Naive B cell (primary cell): ENCODE results near the gene DHX58. TPM values are rescaled to one million over a fixed set of nuclear protein-coding genes. Genes with fewer than 3 reads are reported as not detected.

Experiments used
- ATAC-seq, 2 donors: fragments of 150-1000 bp; cut with Tn5 transposase; 2 replicates each; pipeline ENCODE4 v1.10.0; 2021; ENCODE audit warnings: low read depth in 2 of 2, mild to moderate bottlenecking in 2 of 2, moderate library complexity in 2 of 2
- DNase-seq: peaks from one replicate; pipeline ENCODE4 v3.0.0; 2022
- H3K27ac Mint-ChIP-seq, 6 donors: one replicate each; pipeline ENCODE4 v1.8.0; 2020 to 2022; ENCODE audit warnings: mild to moderate bottlenecking in 6 of 6, mixed read lengths in 6 of 6, moderate library complexity in 5 of 6, inconsistent platforms in 2 of 6
- H3K27me3 Mint-ChIP-seq, 3 donors: one replicate each; pipeline ENCODE4 v1.8.0; 2021 to 2022; ENCODE audit warnings: mixed read lengths in 3 of 3, mild to moderate bottlenecking in 1 of 3
- H3K36me3 Mint-ChIP-seq, 2 donors: one replicate each; pipeline ENCODE4 v1.8.0; 2020 to 2022; ENCODE audit warnings: mixed read lengths in 2 of 2, inconsistent platforms in 1 of 2, mild to moderate bottlenecking in 1 of 2
- H3K4me1 Mint-ChIP-seq, 3 donors: one replicate each; pipeline ENCODE4 v1.8.0; 2020 to 2022; ENCODE audit warnings: mixed read lengths in 3 of 3, inconsistent platforms in 1 of 3, mild to moderate bottlenecking in 1 of 3, moderate library complexity in 1 of 3
- H3K4me3 Mint-ChIP-seq, 8 donors: one replicate each; pipeline ENCODE4 v1.8.0; 2020 to 2022; ENCODE audit warnings: mild to moderate bottlenecking in 8 of 8, mixed read lengths in 8 of 8, moderate library complexity in 8 of 8, inconsistent platforms in 2 of 8
- H3K9me3 Mint-ChIP-seq, 7 donors: one replicate each; pipeline ENCODE4 v1.8.0; 2020 to 2022; ENCODE audit warnings: mixed read lengths in 7 of 7, mild to moderate bottlenecking in 5 of 7, inconsistent platforms in 2 of 7, moderate library complexity in 1 of 7
- polyA plus RNA-seq, 6 donors: library from polyadenylated mRNA; unstranded; fragments of 300-500 nt; fragmentation: Illumina TruSeq; gene quantifications; one replicate each; pipeline ENCODE4 v1.2.3, GENCODE V29; 2021; ENCODE audit warnings: low read depth in 6 of 6

The DHX58 gene
- polyA plus RNA-seq, 6 donors from 2014 or later: 9.4 to 22.3 (median 13.4) TPM

DNA sequence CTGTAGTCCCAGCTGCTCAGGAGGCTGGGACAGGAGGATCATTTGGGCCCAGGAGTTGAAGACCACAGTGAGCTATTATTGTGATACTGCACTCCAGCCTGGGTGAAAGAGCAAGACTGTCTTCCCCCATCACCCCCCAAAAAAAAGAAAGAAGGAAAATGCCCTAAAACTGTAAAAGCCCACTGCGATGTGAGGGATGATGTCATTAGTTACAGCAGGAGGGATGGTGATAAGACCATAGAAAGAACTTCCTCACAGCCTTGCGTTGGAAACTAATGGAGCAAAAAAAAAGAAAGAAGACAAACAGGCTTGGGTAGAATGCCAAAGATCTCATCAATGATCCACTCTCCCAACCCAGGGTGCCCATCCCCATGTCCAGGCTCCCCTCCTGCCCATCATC lies 33.0 kb downstream of the DHX58 start:
- H3K9me3 Mint-ChIP-seq: no peaks in the 10 kb centered on the region
- ATAC-seq (no peak), DNase-seq (no peak)
- no peaks in the 10 kb centered on the region for H3K4me1 Mint-ChIP-seq
- no peak overlapping the region for H3K27ac Mint-ChIP-seq
- H3K4me3 Mint-ChIP-seq: no peak overlapping the region
- no peaks in the 10 kb centered on the region for H3K36me3 Mint-ChIP-seq
- peaks cover 0 to 11% (median 6%) of the 10 kb centered on the region in 3 donors for H3K27me3 Mint-ChIP-seq

DNA sequence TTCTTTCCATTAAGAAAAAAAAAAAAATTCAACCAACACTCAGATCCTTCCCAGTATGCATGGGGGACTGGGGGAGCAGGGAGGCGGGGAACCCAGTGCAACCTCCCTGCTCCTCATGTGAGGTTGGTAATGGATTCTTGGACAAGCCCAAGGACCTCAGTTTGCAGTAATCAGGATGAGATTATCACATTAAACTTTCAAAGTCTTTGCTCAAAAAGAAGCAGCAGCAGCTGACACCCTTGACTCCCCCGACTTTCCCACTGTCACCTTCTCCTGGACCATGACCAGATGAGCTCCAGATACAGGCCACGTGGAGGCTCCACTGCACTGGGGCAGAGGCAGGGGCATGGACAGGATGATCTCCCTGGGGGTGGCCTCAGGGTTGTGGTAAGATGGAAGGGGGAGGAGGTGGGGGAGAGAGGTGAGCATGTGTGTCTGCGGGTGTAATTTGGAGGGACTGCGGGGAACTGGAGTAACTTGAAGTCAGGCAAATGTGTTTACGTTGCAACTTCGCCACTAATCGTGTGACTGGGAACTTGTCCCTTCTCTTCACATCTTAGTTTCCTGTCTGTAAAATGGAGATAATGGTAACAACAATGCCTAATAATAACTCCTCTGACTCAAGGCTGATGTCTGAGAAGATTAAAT lies 34.0 kb downstream of the DHX58 start:
- DNase-seq (no peak), ATAC-seq (no peak)
- H3K27ac Mint-ChIP-seq: no peak overlapping the region
- H3K4me1 Mint-ChIP-seq: peaks cover 0 to 4% (median 0%) of the 10 kb centered on the region in 3 donors
- no peaks in the 10 kb centered on the region for H3K9me3 Mint-ChIP-seq
- peaks cover 9 to 18% (median 13%) of the 10 kb centered on the region in 3 donors for H3K27me3 Mint-ChIP-seq
- H3K36me3 Mint-ChIP-seq: no peaks in the 10 kb centered on the region
- H3K4me3 Mint-ChIP-seq: no peak overlapping the region

GRCh38 chr17:42077755-42078154 lies 34.8 kb downstream of the DHX58 start:
- Mint-ChIP-seq H3K36me3 (no peaks in the 10 kb centered on the region), H3K27me3 (peaks cover 17 to 26% (median 18%) of the 10 kb centered on the region in 3 donors), H3K4me1 (peaks cover 4 to 8% (median 7%) of the 10 kb centered on the region in 3 donors), H3K27ac (no peak overlapping the region), H3K4me3 (no peak overlapping the region), H3K9me3 (no peaks in the 10 kb centered on the region)
- no peak for ATAC-seq
- DNase-seq: no peak

DNA sequence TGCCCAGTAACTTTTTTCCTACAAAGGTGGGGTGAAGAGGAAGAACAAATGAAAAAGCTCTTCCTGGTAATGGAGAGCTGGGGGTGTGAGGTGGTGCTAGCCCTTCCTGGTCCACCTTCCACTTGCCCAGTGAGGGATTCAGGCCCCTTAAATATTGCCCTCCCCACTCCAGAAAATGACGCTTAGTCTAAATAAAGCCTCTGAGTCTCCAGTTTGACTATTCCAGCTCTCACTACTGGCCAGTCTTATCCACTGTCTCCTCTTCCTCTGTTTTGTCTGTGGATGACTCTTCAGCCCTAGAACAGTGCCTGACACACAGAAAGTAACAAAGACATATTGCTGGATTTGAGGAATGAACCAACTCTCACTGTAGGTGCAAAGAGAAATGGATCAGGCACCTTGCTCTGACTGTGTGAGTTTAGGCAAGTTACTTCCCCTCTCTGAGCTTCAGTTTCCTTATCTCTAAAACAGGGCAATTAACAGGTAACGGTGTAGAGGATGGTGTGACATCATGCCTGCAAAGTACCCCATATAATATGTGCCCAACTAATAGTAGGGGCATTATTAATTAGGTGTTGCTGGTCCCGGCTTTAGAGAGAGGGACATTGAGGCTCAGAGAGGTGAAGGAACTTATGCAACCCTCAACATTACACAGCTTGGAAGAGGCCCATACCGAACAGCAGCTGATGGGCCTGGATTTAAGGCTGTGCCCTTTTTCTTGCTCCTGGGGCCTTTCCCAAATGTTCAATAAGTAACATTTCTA lies 35.5 kb downstream of the DHX58 start:
- peaks cover 6 to 9% (median 8%) of the 10 kb centered on the region in 3 donors for H3K4me1 Mint-ChIP-seq
- ATAC-seq (no peak), DNase-seq (no peak)
- H3K27ac Mint-ChIP-seq: no peak overlapping the region
- H3K4me3 Mint-ChIP-seq: no peak overlapping the region
- no peaks in the 10 kb centered on the region for H3K9me3 Mint-ChIP-seq
- no peaks in the 10 kb centered on the region for H3K36me3 Mint-ChIP-seq
- peaks cover 19 to 30% (median 19%) of the 10 kb centered on the region in 3 donors for H3K27me3 Mint-ChIP-seq

GRCh38 chr17:42075789-42076188 lies 36.7 kb downstream of the DHX58 start:
- H3K36me3 Mint-ChIP-seq: no peaks in the 10 kb centered on the region
- no peak overlapping the region for H3K27ac Mint-ChIP-seq
- H3K4me3 Mint-ChIP-seq: no peak overlapping the region
- peaks cover 19 to 40% (median 29%) of the 10 kb centered on the region in 3 donors for H3K27me3 Mint-ChIP-seq
- ATAC-seq (no peak), DNase-seq (no peak)
- peaks cover 8 to 18% (median 8%) of the 10 kb centered on the region in 3 donors for H3K4me1 Mint-ChIP-seq
- no peaks in the 10 kb centered on the region for H3K9me3 Mint-ChIP-seq

GRCh38 chr17:42072323-42073187 lies 40.0 kb downstream of the DHX58 start:
- DNase-seq: no peak
- no peaks in the 10 kb centered on the region for H3K36me3 Mint-ChIP-seq
- peak; percentile 71 to 76 for ATAC-seq
- peaks cover 19 to 50% (median 29%) of the 10 kb centered on the region in 3 donors for H3K27me3 Mint-ChIP-seq
- peak overlapping the region in 7 of 8 donors; percentile 58 to 86 (median 75) for H3K4me3 Mint-ChIP-seq
- H3K9me3 Mint-ChIP-seq: no peaks in the 10 kb centered on the region
- H3K4me1 Mint-ChIP-seq: peaks cover 8 to 18% (median 8%) of the 10 kb centered on the region in 3 donors
- peak overlapping the region in 1 of 6 donors; percentile 27 for H3K27ac Mint-ChIP-seq

DNA sequence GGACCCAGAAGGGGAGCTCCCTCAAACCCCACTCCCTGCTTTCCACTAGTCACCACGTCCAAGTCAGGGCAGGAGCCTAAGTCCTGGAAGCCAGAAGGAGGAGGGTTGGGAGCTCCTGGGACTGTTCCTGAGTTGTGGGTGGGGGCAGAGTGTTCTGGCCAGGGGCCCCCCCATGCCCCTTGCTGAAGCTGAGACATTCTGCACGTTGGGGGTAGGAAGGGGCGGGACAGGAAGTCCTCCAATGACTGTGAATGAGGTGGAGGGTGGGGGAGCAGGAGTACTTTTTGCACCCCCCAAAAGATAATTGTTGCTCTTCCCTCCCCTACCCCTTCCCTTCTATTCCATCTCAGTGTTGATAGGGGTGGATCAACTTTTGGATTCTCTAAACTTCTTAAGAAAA lies 40.7 kb downstream of the DHX58 start:
- no peak for DNase-seq
- peak in 1 of 2 donors; percentile 11 for ATAC-seq
- Mint-ChIP-seq H3K9me3 (no peaks in the 10 kb centered on the region), H3K4me3 (peak overlapping the region in 6 of 8 donors; percentile 22 to 86 (median 50)), H3K4me1 (peaks cover 12 to 22% (median 12%) of the 10 kb centered on the region in 3 donors), H3K27ac (no peak overlapping the region), H3K27me3 (peaks cover 19 to 50% (median 29%) of the 10 kb centered on the region in 3 donors), H3K36me3 (no peaks in the 10 kb centered on the region)

DNA sequence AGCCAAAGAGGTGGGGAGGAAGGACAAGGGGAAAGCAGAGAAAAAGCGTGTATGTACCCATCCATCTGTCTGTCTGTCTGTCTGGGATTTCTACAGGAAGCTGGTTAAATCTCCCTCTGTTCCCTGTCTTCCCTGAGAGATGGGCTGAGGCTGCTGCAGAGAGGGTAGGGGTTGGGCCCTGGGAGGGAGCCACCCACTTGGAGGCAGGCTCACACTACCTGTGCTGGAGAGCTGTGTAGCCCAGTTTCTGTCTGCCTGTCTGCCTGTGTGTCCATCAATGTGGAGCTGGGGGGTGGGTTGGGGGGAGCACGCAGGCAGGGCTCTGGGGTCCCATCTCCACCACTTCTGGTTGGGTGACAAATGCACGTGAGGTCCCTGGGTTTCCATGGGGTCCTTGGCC lies 43.5 kb downstream of the DHX58 start:
- Mint-ChIP-seq H3K9me3 (no peaks in the 10 kb centered on the region), H3K4me1 (peaks cover 13 to 26% (median 26%) of the 10 kb centered on the region in 3 donors), H3K27me3 (peaks cover 11 to 42% (median 24%) of the 10 kb centered on the region in 3 donors), H3K4me3 (no peak overlapping the region), H3K36me3 (no peaks in the 10 kb centered on the region), H3K27ac (no peak overlapping the region)
- DNase-seq (no peak), ATAC-seq (no peak)

GRCh38 chr17:42067371-42068091 lies 45.0 kb downstream of the DHX58 start:
- no peaks in the 10 kb centered on the region for H3K36me3 Mint-ChIP-seq
- peak; percentile 61 for DNase-seq
- H3K4me1 Mint-ChIP-seq: peaks cover 14 to 33% (median 29%) of the 10 kb centered on the region in 3 donors
- H3K9me3 Mint-ChIP-seq: no peaks in the 10 kb centered on the region
- H3K4me3 Mint-ChIP-seq: no peak overlapping the region
- H3K27me3 Mint-ChIP-seq: peaks cover 0 to 33% (median 10%) of the 10 kb centered on the region in 3 donors
- no peak overlapping the region for H3K27ac Mint-ChIP-seq
- ATAC-seq: peak; percentile 16 to 62

DNA sequence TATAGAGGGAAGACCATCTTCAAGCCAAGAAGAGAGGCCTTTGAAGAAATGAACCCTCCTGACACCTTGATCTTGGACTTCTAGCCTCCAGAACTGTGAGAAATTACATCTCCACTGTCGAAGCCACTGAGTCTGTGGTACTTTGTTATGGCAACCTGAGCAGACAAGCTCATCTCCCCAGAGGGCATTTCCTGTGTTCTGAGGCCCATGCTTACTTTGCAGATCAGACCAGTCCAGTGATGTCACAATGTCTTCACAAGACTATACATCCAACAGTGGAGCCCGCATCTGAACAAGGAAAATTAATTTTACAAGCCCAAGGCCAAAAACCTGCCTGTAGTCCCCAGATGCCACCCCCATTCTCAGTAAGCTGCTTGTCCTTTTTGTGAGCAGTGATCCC lies 47.3 kb downstream of the DHX58 start:
- Mint-ChIP-seq H3K27ac (peak overlapping the region in 2 of 6 donors; percentile 12 to 77), H3K4me1 (peaks cover 14 to 29% (median 19%) of the 10 kb centered on the region in 3 donors), H3K27me3 (peaks cover 0 to 15% (median 1%) of the 10 kb centered on the region in 3 donors), H3K4me3 (no peak overlapping the region), H3K9me3 (no peaks in the 10 kb centered on the region), H3K36me3 (no peaks in the 10 kb centered on the region)
- ATAC-seq: no peak
- no peak for DNase-seq

GRCh38 chr17:42062681-42063080 lies 49.8 kb downstream of the DHX58 start:
- Mint-ChIP-seq H3K4me1 (peaks cover 14 to 29% (median 19%) of the 10 kb centered on the region in 3 donors), H3K36me3 (no peaks in the 10 kb centered on the region), H3K9me3 (no peaks in the 10 kb centered on the region), H3K4me3 (peak overlapping the region in 2 of 8 donors; percentile 44 to 56), H3K27ac (peak overlapping the region in 2 of 6 donors; percentile 44 to 56), H3K27me3 (peaks cover 0 to 5% (median 4%) of the 10 kb centered on the region in 3 donors)
- no peak for ATAC-seq
- no peak for DNase-seq

- H3K27ac Mint-ChIP-seq: peak overlapping the region in 2 of 6 donors; percentile 44 to 69
- peaks cover 0 to 5% (median 4%) of the 10 kb centered on the region in 3 donors for H3K27me3 Mint-ChIP-seq
- H3K4me3 Mint-ChIP-seq: peak overlapping the region in 1 of 8 donors; percentile 44
- DNase-seq (no peak), ATAC-seq (no peak)
- peaks cover 0 to 1% (median 0%) of the 10 kb centered on the region in 7 donors for H3K9me3 Mint-ChIP-seq
- no peaks in the 10 kb centered on the region for H3K36me3 Mint-ChIP-seq
- peaks cover 11 to 25% (median 14%) of the 10 kb centered on the region in 3 donors for H3K4me1 Mint-ChIP-seq
Observed at GRCh38 chr17:42061646-42062487, 50.6 kb downstream of the DHX58 start.
